Parathyroid adenoma (tissue), 2 donors: Measurements from ENCODE around the gene VARS1.

Experiments used
- H2AFZ ChIP-seq: fragments of 300-600 bp; sonication (generic); one replicate; pipeline ENCODE4 v1.7.0; 2017; ENCODE audit warnings: antibody characterized with exemption, mild to moderate bottlenecking
- H3K27ac ChIP-seq: fragments of 300-600 bp; sonication (generic); one replicate; pipeline ENCODE4 v1.7.0; 2017
- H3K27me3 ChIP-seq: fragments of 300-600 bp; sonication (generic); one replicate; pipeline ENCODE4 v1.7.0; 2017; ENCODE audit warnings: low read length; ENCODE audit not compliant: control insufficient read depth, insufficient read depth
- H3K36me3 ChIP-seq: fragments of 300-600 bp; sonication (generic); one replicate; pipeline ENCODE4 v1.7.0; 2017; ENCODE audit warnings: low read length; ENCODE audit not compliant: control insufficient read depth, insufficient read depth
- H3K4me1 ChIP-seq: fragments of 300-600 bp; sonication (generic); one replicate; pipeline ENCODE4 v1.7.0; 2017; ENCODE audit warnings: control low read depth
- H3K4me2 ChIP-seq: fragments of 300-600 bp; sonication (generic); one replicate; pipeline ENCODE4 v1.7.0; 2017; ENCODE audit warnings: low read length
- H3K4me3 ChIP-seq: fragments of 300-600 bp; sonication (generic); one replicate; pipeline ENCODE4 v1.7.0; 2017; ENCODE audit warnings: low read depth, low read length
- H3K79me2 ChIP-seq: fragments of 300-600 bp; sonication (generic); one replicate; pipeline ENCODE4 v1.7.0; 2017; ENCODE audit warnings: control low read depth
- H3K9ac ChIP-seq: fragments of 300-600 bp; sonication (generic); one replicate; pipeline ENCODE4 v1.7.0; 2017; ENCODE audit warnings: mild to moderate bottlenecking
- H3K9me3 ChIP-seq: fragments of 300-600 bp; sonication (generic); one replicate; pipeline ENCODE4 v1.7.0; 2017; ENCODE audit warnings: low read length; ENCODE audit not compliant: control insufficient read depth
- TF ChIP-seq, protein P1 (sequence below): fragments of 300-600 bp; sonication (generic); IDR thresholded peaks from one replicate; pipeline ENCODE4 v1.7.0; 2017; ENCODE audit warnings: antibody characterized with exemption, mild to moderate bottlenecking
- donor health status: primary hyperparathyroidism.

Gene VARS1

DNA sequence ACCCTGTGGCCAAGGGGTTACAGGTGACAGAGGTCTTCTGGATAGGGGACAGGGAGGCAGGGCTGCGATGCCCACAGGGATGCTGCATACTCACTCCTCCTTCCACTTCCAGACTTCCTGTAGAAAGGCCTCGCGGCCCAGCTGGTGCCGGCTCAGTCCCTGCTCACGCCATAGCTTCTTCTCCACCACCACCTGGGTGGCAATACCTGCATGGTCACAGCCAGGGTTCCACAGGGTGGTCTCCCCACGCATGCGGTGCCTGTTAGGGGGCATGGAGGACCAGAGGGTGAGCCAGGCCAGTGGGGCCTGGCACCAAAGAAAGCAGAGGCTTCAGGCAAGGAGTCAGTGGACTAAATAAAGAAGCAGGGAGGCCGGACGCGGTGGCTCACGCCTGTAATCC, 10.1 kb downstream of the VARS1 start:
- no peak overlapping the region for H2AFZ ChIP-seq
- TF ChIP-seq, protein P1, sequence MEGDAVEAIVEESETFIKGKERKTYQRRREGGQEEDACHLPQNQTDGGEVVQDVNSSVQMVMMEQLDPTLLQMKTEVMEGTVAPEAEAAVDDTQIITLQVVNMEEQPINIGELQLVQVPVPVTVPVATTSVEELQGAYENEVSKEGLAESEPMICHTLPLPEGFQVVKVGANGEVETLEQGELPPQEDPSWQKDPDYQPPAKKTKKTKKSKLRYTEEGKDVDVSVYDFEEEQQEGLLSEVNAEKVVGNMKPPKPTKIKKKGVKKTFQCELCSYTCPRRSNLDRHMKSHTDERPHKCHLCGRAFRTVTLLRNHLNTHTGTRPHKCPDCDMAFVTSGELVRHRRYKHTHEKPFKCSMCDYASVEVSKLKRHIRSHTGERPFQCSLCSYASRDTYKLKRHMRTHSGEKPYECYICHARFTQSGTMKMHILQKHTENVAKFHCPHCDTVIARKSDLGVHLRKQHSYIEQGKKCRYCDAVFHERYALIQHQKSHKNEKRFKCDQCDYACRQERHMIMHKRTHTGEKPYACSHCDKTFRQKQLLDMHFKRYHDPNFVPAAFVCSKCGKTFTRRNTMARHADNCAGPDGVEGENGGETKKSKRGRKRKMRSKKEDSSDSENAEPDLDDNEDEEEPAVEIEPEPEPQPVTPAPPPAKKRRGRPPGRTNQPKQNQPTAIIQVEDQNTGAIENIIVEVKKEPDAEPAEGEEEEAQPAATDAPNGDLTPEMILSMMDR, result no peak
- H3K4me3 ChIP-seq, result no peak overlapping the region
- H3K36me3 ChIP-seq, result no peaks in the 10 kb centered on the region
- H3K4me1 ChIP-seq, result no peaks in the 10 kb centered on the region
- no peak overlapping the region for H3K27ac ChIP-seq
- peaks cover 7% of the 10 kb centered on the region for H3K79me2 ChIP-seq
- H3K9me3 ChIP-seq, result no peaks in the 10 kb centered on the region
- H3K9ac ChIP-seq, result no peak overlapping the region
- no peak overlapping the region for H3K4me2 ChIP-seq
- H3K27me3 ChIP-seq, result no peaks in the 10 kb centered on the region

DNA sequence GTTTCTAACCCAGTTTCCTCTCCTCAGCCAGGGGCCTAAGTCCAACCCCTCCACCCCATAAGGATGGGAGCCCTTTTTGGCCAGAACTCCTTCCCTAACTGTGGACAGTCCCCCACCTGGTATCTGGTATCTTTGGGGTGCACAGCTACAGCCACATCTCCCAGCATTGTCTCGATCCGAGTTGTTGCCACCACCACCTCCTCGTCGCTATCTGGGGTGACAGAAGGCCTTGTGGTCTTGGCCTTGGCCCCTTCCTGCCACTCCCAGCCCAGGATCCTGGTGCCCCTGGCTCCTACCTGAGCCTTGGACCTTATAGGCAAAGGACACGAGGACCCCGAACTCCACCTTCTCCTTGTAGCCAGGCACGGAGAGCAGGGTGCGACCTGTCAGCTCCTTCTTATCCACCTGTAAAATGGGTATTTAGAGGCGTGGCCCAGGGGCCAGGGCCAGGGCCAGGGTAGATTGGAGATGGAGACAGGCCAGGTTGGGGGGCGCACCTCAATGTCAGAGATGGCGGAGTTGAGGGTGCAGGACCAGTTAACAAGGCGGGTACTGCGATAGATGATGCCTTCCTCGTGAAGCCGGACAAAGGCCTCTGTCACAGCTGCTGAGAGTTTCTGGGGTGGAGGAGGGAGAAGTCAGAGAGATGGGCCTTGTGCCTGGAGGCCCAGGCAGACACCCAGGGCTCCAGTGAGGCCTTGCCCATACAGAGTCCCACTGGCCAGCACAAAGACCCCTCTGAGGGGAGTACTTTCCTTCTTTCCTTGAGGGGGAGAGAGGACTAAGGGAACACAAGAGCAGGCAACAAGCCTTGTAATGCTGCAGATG, 11.2 kb downstream of the VARS1 start:
- Histone ChIP-seq H3K36me3 (no peaks in the 10 kb centered on the region), H2AFZ (no peak overlapping the region), H3K4me3 (no peak overlapping the region), H3K9me3 (no peaks in the 10 kb centered on the region), H3K79me2 (peaks cover 7% of the 10 kb centered on the region), H3K4me1 (no peaks in the 10 kb centered on the region), H3K27me3 (no peaks in the 10 kb centered on the region), H3K9ac (no peak overlapping the region), H3K4me2 (no peak overlapping the region), H3K27ac (no peak overlapping the region)
- TF ChIP-seq, protein P1, result no peak

GRCh38 chr6:31782126-31782855, 13.3 kb downstream of the VARS1 start:
- H3K27ac ChIP-seq, result no peak overlapping the region
- no peaks in the 10 kb centered on the region for H3K36me3 ChIP-seq
- peaks cover 3% of the 10 kb centered on the region for H3K79me2 ChIP-seq
- TF ChIP-seq, protein P1, result no peak
- H3K9me3 ChIP-seq, result no peaks in the 10 kb centered on the region
- no peaks in the 10 kb centered on the region for H3K27me3 ChIP-seq
- H3K4me3 ChIP-seq, result no peak overlapping the region
- H2AFZ ChIP-seq, result no peak overlapping the region
- H3K4me2 ChIP-seq, result no peak overlapping the region
- peaks cover 2% of the 10 kb centered on the region for H3K4me1 ChIP-seq
- H3K9ac ChIP-seq, result no peak overlapping the region

DNA sequence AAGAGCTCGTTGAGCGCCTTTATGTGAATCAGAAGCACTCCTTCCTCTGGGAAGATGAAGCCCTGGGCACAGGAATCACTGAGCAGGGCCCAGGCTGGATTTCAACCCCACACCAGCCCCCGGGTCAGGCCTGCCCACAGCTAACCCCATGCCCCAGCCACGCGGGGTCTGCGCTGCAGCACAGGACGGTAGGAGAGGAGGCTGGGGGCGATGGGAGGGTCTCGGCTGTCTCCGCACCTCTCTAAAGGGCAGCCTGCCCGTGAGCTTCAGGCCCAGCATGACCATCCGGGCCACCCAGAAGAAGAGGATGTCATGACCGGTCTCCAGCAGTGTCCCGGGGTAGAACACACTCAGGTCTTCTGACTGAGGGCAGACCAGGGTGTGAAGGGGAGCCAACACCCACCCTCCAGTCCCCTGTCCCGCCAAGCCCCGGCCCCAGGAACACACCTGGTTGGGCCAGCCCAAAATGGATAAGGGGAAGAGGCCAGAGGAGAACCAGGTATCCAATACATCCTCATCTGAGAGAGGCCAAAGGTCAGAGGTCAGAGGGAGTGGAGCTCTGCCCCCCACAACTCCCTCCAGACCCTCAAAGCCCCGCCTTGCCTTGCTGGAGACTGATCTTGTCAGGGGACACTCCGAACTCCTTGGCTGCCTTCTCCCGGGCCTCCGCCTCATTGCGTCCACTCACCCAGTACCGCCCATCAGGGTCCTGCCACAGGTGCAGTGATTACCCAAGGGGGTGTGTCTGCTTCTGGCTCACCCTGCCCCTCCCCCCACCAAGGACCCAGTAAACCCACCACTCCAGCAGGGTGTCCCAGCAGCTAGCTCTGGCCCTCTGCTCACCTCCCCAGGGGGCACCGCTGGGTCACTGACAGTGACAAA, 14.1 kb downstream of the VARS1 start:
- Histone ChIP-seq H3K27ac (no peak overlapping the region), H3K27me3 (no peaks in the 10 kb centered on the region), H3K36me3 (no peaks in the 10 kb centered on the region), H2AFZ (no peak overlapping the region), H3K4me3 (no peak overlapping the region), H3K79me2 (peaks cover 3% of the 10 kb centered on the region), H3K9me3 (no peaks in the 10 kb centered on the region), H3K4me1 (peaks cover 10% of the 10 kb centered on the region), H3K9ac (no peak overlapping the region), H3K4me2 (no peak overlapping the region)
- TF ChIP-seq, protein P1, result no peak
